PC-3 (cell line): Measurements from ENCODE around the gene TAS1R3.

Experiments
- EZH2 ChIP-seq: fragments of 300-600 bp; sonication (generic); IDR thresholded peaks from one replicate; pipeline ENCODE4 v1.6.1; 2017; ENCODE audit warnings: antibody characterized with exemption, mild to moderate bottlenecking, low read length; ENCODE audit not compliant: unreplicated experiment
- EZH2phosphoT487 ChIP-seq: fragments of 300-600 bp; sonication (generic); IDR thresholded peaks from 2 replicates; pipeline ENCODE4 v1.6.1; 2018; ENCODE audit warnings: mild to moderate bottlenecking, antibody characterized with exemption, low read length, borderline replicate concordance
- TF ChIP-seq, protein P1 (sequence below): fragments of 300-600 bp; sonication (generic); conservative IDR thresholded peaks from 2 replicates; pipeline ENCODE4 v1.5.1; 2017; ENCODE audit warnings: antibody characterized with exemption, low read depth, mild to moderate bottlenecking, low read length

GRCh38 chr1:1290238-1290731 lies 40.8 kb upstream of the TAS1R3 start:
- TF ChIP-seq, protein P1, sequence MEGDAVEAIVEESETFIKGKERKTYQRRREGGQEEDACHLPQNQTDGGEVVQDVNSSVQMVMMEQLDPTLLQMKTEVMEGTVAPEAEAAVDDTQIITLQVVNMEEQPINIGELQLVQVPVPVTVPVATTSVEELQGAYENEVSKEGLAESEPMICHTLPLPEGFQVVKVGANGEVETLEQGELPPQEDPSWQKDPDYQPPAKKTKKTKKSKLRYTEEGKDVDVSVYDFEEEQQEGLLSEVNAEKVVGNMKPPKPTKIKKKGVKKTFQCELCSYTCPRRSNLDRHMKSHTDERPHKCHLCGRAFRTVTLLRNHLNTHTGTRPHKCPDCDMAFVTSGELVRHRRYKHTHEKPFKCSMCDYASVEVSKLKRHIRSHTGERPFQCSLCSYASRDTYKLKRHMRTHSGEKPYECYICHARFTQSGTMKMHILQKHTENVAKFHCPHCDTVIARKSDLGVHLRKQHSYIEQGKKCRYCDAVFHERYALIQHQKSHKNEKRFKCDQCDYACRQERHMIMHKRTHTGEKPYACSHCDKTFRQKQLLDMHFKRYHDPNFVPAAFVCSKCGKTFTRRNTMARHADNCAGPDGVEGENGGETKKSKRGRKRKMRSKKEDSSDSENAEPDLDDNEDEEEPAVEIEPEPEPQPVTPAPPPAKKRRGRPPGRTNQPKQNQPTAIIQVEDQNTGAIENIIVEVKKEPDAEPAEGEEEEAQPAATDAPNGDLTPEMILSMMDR, result peak; percentile 69
- TF ChIP-seq EZH2, result no peak
- no peak for TF ChIP-seq EZH2phosphoT487
